GM18499 (cell line): ENCODE results near the gene NTSR1.

Experiments
- ATAC-seq: cut with Tn5 transposase; IDR thresholded peaks from one replicate; pipeline ENCODE4 v1.9.1; 2021; ENCODE audit warnings: moderate number of reproducible peaks; ENCODE audit not compliant: insufficient read depth, unreplicated experiment

NTSR1 gene

GRCh38 chr20:62808211-62808865, 99.7 kb downstream of the NTSR1 start:
- ATAC-seq = no peak

GRCh38 chr20:62809530-62810428, 101.1 kb downstream of the NTSR1 start:
- no peak for ATAC-seq

GRCh38 chr20:62811320-62811719, 102.7 kb downstream of the NTSR1 start:
- no peak for ATAC-seq

- no peak for ATAC-seq
Observed at GRCh38 chr20:62811720-62812119, 103.1 kb downstream of the NTSR1 start.
